Esophagus muscularis mucosa (tissue), 4 donors: ENCODE measurements around the gene MCTP2. TPM values are rescaled to one million over a fixed set of nuclear protein-coding genes. Genes with fewer than 3 reads are reported as not detected.

Experiments
- DNase-seq: peaks from one replicate; pipeline ENCODE4 v3.0.0-alpha.2; 2017; ENCODE audit errors: extremely low spot score
- H3K27ac ChIP-seq, 4 donors: fragments of 200-600 bp; sonication (generic); replicated peaks in 1 of 4; 1 replicate in 3 of 4; 2 replicates in 1 of 4; pipeline ENCODE4 v1.5.1; 2016 to 2019; ENCODE audit warnings: mild to moderate bottlenecking in 1 of 4
- H3K27me3 ChIP-seq, 4 donors: fragments of 200-600 bp; sonication (generic); one replicate each; pipeline versions ENCODE4 v1.5.1 to v1.6.0; 2016 to 2019
- H3K36me3 ChIP-seq, 4 donors: fragments of 200-600 bp; sonication (generic); one replicate each; pipeline ENCODE4 v1.5.1; 2016 to 2019
- H3K4me1 ChIP-seq, 4 donors: fragments of 200-600 bp; sonication (generic); one replicate each; pipeline ENCODE4 v1.5.1; 2016 to 2019
- H3K4me3 ChIP-seq, 4 donors: fragments of 200-600 bp; sonication (generic); 1 replicate in 2 of 4; 2 replicates in 2 of 4; pipeline ENCODE4 v1.5.1; 2016 to 2019; ENCODE audit warnings: mild to moderate bottlenecking in 4 of 4, moderate library complexity in 1 of 4
- H3K9me3 ChIP-seq, 4 donors: fragments of 200-600 bp; sonication (generic); 1 replicate in 3 of 4; 2 replicates in 1 of 4; pipeline ENCODE4 v1.5.1; 2016 to 2019
- CTCF ChIP-seq, 3 experiments: fragments of 200-600 bp in 2 of 3; fragments of 450-650 bp in 1 of 3; sonication (generic) in 2 of 3; IDR thresholded peaks; one replicate each; pipeline ENCODE4 v1.5.1; 2017 to 2019; ENCODE audit warnings: antibody characterized with exemption in 3 of 3, mild to moderate bottlenecking in 2 of 3, moderate library complexity in 1 of 3
- EP300 ChIP-seq: sonication (generic); formaldehyde crosslinking; IDR thresholded peaks from one replicate; pipeline ENCODE4 v1.6.1; 2017; ENCODE audit warnings: antibody characterized with exemption
- POLR2A ChIP-seq: fragments of 450-650 bp; IDR thresholded peaks from one replicate; pipeline ENCODE4 v1.6.1; 2017; ENCODE audit warnings: antibody characterized with exemption, moderate library complexity, mild to moderate bottlenecking, low read depth
- POLR2AphosphoS5 ChIP-seq, 2 donors: sonication (generic); formaldehyde crosslinking; IDR thresholded peaks; one replicate each; pipeline ENCODE4 v1.6.1; 2017; ENCODE audit warnings: antibody characterized with exemption in 2 of 2
- WGBS: methylation state at CpG from one replicate; pipeline ENCODE4 v1.1.5; 2018; 5-methylcytosine and 5-hydroxymethylcytosine counted together
- intact Hi-C: fragments of 100-400 bp; cut with DNase I; formaldehyde crosslinking; loops from one replicate; pipeline ENCODE4 v1.15.1; 2023
- total RNA-seq, 4 donors: library from RNA; depleted of rRNA; stranded (reverse); fragments of >200 nt; gene quantifications; one replicate each; pipeline versions ENCODE4 v1.1.0 to v1.2.1, GENCODE V29; 2016

MCTP2 gene
- total RNA-seq, 4 donors from 2014 or later: 2.4 to 14.6 (median 4.4) TPM

- H3K4me1 ChIP-seq: no peaks in the 10 kb centered on the region
- TF ChIP-seq POLR2A (no peak), CTCF (IDR thresholded peaks at IDR 0.05) (no peak), EP300 (no peak), POLR2AphosphoS5 (IDR thresholded peaks at IDR 0.05) (no peak)
- no peaks in the 10 kb centered on the region for H3K9me3 ChIP-seq
- 96% methylated on average over 2 of the region's 2 CpGs for WGBS
- H3K27me3 ChIP-seq: peaks cover 0 to 4% (median 0%) of the 10 kb centered on the region in 4 donors
- H3K4me3 ChIP-seq: no peak overlapping the region
- H3K27ac ChIP-seq: no peak overlapping the region
- H3K36me3 ChIP-seq: no peaks in the 10 kb centered on the region
- intact Hi-C loops: no loop called here
- no peak for DNase-seq
Observed at GRCh38 chr15:94279736-94280135, 48.4 kb downstream of the MCTP2 start.

- intact Hi-C loops: no loop called here
- TF ChIP-seq CTCF (IDR thresholded peaks at IDR 0.05): no peak
- no peak for TF ChIP-seq POLR2AphosphoS5 (IDR thresholded peaks at IDR 0.05)
- TF ChIP-seq EP300: no peak
- no peak for TF ChIP-seq POLR2A
- DNase-seq: no peak
- 80% methylated on average over 3 of the region's 3 CpGs for WGBS
- Histone ChIP-seq H3K4me3 (no peak overlapping the region), H3K9me3 (no peaks in the 10 kb centered on the region), H3K36me3 (no peaks in the 10 kb centered on the region), H3K27me3 (peaks cover 0 to 4% (median 0%) of the 10 kb centered on the region in 4 donors), H3K4me1 (no peaks in the 10 kb centered on the region), H3K27ac (no peak overlapping the region)
Observed at GRCh38 chr15:94280301-94280700, 48.9 kb downstream of the MCTP2 start.

- Histone ChIP-seq H3K36me3 (no peaks in the 10 kb centered on the region), H3K27ac (no peak overlapping the region), H3K27me3 (peaks cover 0 to 4% (median 0%) of the 10 kb centered on the region in 4 donors), H3K9me3 (no peaks in the 10 kb centered on the region), H3K4me1 (no peaks in the 10 kb centered on the region), H3K4me3 (no peak overlapping the region)
- DNase-seq: no peak
- WGBS: 65% methylated on average over 7 of the region's 7 CpGs
- no peak for TF ChIP-seq CTCF (IDR thresholded peaks at IDR 0.05)
- TF ChIP-seq POLR2A: no peak
- no peak for TF ChIP-seq POLR2AphosphoS5 (IDR thresholded peaks at IDR 0.05)
- TF ChIP-seq EP300: no peak
- intact Hi-C loops: no loop called here
Observed at GRCh38 chr15:94282269-94283250, 51.2 kb downstream of the MCTP2 start.

DNA sequence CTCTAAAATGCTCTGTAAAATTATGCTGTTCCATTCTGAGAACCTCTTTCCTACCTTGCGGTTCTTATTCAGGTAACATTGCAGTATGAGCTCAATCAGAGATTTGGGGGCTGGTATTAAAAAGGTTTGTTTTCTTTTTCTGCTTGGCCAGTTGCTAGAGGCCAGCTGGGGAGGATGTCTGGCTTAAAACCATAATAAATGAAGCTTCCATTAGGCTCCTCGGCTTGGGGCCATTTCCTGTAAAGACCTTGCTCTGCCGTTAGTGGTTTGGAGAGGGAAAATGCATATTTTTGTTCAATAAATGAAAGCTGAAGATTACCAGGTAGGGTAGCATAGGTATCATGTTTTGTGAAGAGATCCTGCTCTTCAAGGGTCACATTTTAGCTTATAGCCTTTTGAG is 55.2 kb downstream of the MCTP2 start:
- Histone ChIP-seq H3K4me3 (no peak overlapping the region), H3K27ac (no peak overlapping the region), H3K4me1 (no peaks in the 10 kb centered on the region), H3K36me3 (no peaks in the 10 kb centered on the region), H3K9me3 (peaks cover 0 to 5% (median 2%) of the 10 kb centered on the region in 4 donors), H3K27me3 (peaks cover 0 to 4% (median 0%) of the 10 kb centered on the region in 4 donors)
- WGBS: 33% methylated on average over 3 of the region's 3 CpGs
- TF ChIP-seq POLR2A (no peak), EP300 (no peak)
- DNase-seq: no peak
- intact Hi-C loops: no loop called here

- DNase-seq: no peak
- Histone ChIP-seq H3K27me3 (peaks cover 0 to 4% (median 0%) of the 10 kb centered on the region in 4 donors), H3K9me3 (peaks cover 0 to 5% (median 2%) of the 10 kb centered on the region in 4 donors), H3K27ac (no peak overlapping the region), H3K4me1 (no peaks in the 10 kb centered on the region), H3K4me3 (no peak overlapping the region), H3K36me3 (no peaks in the 10 kb centered on the region)
- intact Hi-C loops: no loop called here
- TF ChIP-seq POLR2AphosphoS5 (IDR thresholded peaks at IDR 0.05) (no peak), CTCF (IDR thresholded peaks at IDR 0.05) (no peak), POLR2A (no peak), EP300 (no peak)
- 73% methylated on average over 4 of the region's 4 CpGs for WGBS
Observed at GRCh38 chr15:94287794-94288246, 56.5 kb downstream of the MCTP2 start.
